ENCODE measurements around the gene PSAPL1.

PSAPL1 gene

DNA sequence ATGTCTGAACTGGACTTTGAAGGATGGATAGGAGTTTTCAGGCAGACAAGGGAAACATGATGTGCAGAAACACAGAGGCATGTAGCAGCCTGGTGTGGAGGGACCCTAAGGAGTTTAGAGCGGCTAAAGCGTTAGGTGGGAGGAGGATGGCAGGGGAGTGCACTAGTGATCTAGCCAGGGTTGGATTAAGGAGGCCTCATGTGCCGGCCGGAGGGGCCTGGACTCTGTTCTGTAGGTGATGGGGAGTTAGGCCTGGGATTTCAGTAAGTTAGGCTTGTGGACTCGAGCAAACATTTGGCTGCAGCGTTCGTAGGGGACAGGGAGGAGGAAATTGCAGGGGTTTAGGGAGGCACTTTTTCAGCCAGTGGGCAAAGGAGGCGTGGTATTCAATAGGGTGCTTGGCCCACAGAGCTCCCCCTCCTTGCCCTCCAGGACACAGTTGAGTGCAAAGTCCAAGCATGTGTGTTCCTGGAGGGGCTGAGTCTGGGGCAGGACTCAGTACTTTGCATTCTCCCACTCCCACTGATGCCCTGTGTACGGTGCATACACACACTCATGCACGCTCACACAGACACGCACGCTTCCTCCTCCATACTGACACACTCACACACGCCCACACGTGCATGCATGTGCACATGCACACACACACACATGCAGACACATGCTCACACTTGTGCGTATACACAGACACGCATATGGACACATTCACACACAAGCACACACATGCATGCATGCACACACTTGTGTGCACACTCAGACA, 18.6 kb downstream of the PSAPL1 start:
- no peak for DNase-seq

DNA sequence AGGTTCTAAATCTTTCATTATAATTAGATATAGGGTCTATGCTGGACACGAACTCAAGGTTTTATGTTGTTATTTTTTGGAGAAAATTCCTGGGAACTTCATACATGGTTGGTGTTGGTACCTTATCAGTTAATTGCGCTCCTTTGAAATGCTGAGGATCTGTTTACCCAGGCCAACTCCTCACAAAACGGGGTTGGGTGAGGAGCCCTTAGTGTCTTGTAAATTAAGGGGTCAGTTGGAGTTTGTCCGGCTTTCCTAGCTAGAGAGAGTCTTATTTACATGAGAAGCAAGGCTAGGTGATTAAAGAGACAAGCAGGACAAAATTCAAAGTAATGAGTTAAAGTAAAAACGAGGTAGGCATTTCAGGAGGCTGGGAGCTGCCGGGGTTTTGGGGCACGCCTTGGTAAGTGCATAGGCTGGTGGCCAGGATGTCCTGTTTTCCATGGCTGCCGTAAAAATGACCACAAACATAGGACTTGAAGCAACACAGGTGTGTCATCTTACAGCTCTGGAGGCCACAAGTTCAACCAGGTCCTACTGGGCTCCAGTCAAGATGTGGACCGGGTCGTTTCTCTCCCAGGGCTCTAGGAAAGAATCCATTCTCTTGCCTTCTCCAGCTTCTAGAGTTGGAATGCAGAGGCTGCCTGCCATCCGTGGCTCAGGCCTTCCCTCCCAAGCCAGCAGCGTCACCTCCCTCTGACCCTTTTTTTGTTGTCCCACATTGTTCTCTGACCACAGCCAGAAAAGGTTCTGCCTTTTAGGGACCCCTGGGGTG, 19.8 kb downstream of the PSAPL1 start:
- no peak for DNase-seq

- DNase-seq, result no peak
Observed at GRCh38 chr4:7414046-7414445, 20.7 kb downstream of the PSAPL1 start.

DNA sequence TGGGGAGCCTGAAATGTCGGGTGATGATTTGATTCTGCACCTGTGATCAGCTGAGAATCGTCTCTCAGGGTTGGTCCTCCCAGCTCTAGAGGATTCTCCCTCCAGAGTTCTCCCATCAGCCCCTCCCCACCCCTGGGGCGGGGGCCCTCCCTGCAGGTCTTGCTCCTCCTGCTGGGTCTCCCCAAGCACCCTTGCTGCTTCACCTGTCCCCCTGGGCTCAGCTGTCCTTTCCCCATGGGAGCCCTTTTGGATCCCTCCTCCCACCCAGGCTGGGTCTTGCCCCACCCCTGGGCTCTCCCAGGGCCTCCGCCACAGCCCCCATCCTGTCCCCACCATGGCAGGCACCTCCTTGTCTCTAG, 22.2 kb downstream of the PSAPL1 start:
- DNase-seq, result no peak

- no peak for DNase-seq
Observed at GRCh38 chr4:7411896-7412553, 22.7 kb downstream of the PSAPL1 start.

GRCh38 chr4:7411491-7411890, 23.2 kb downstream of the PSAPL1 start:
- DNase-seq, result no peak

DNA sequence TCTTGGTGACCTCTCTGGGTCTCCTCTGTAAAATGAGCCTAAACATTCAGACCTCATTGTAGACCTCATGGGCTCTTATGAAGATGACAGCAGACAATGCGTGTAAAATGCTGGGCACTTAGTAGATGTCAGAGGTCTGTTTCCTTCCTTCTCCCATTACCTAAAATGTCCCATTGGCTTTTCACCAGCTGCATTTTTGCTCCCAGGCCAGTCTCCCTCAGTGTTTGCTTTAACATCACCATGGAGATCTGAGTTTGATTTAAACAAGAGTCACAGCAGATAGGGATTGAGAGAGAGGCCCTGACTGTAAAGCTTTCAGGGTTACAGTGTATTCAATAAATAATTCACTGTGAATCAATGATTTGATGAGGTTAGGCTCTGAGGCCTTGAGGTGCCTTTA, 24.3 kb downstream of the PSAPL1 start:
- DNase-seq, result no peak

DNA sequence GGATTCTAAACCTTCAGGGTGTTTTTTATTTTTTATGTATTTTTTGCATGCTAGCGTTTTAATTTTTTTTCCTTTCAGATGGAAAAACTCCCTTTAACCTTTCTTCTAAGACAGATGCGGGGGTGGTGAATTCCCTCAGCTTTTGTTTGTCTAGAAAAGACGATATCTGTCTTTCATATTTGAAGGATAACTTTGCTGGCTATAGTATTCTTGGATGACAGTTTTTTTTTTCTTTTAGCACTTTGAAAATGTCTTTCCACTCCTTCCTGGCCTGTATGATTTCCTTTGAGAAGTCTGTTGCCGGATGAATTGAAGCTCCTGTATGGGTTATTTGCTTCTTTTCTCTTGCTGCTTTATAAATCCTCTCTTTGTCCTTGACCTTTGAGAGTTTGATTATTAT, 26.6 kb downstream of the PSAPL1 start:
- no peak for DNase-seq

DNA sequence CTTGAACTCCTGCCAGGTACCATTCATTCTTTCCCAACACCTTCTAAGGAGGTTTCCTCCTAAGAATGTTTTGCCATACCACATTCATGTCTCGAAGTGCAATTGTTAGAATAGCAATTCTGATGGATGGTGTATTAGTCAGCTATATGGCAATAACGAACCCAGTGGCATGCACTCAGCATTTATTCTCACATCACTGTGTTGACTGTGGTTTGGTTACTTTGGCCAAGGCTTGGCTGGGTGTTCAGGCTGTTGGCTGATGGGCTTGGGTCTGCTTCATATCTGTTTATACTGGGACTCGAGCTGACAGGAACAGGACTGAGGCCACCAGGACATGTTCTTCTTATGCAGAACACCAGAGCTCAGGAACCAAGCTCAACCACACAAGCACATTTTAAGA, 31.7 kb downstream of the PSAPL1 start:
- DNase-seq, result peak; percentile 12

DNA sequence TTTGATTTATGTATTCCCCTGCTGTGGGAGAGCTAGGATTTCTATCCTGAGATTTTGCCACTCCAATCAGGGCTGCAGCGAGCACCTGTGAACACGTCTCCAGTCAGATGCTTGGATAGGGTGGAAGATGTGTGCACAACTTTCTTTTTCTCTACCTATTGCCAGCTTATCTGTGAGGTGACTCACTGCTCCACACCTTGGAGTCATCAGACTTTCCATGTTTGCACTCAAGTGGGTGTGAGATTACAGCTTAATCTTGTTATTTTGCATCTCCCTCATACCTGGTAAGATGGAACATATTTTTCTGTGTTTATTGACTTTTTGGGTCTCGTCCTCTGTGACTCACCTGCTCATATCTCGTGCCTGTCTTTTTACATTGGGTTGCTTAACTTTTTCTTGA, 32.2 kb downstream of the PSAPL1 start:
- DNase-seq, result no peak

DNA sequence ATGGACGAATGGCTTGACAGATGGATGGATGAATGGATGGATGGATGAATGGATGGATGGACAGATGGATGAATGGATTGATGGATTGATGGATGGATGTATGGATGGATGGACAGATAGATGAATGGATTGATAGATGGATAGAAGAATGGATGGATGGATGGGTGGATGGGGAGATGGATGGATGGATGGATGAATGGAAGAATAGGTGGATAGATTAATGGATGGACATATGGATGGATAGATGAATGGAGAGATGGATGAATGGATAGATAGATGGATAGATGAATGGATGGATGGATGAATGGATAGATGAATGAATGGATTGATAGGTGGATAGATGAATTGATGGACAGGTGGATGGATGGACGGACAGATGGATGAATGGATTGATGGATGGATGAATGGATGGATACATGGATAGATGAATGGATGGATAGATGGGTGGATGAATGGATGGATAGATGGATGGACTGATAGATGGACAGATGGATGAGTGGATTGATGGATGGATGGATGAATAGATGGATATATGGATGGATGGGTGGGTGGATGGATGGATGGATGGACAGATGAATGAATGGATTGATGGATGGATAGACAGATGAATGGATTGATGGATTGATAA, 33.9 kb downstream of the PSAPL1 start:
- DNase-seq, result no peak

- DNase-seq, result no peak
Observed at GRCh38 chr4:7399440-7400234, 35.1 kb downstream of the PSAPL1 start.

GRCh38 chr4:7398788-7399439, 35.8 kb downstream of the PSAPL1 start:
- DNase-seq, result no peak

- DNase-seq, result peak; percentile 71
Observed at GRCh38 chr4:7398104-7398423, 36.7 kb downstream of the PSAPL1 start.

DNA sequence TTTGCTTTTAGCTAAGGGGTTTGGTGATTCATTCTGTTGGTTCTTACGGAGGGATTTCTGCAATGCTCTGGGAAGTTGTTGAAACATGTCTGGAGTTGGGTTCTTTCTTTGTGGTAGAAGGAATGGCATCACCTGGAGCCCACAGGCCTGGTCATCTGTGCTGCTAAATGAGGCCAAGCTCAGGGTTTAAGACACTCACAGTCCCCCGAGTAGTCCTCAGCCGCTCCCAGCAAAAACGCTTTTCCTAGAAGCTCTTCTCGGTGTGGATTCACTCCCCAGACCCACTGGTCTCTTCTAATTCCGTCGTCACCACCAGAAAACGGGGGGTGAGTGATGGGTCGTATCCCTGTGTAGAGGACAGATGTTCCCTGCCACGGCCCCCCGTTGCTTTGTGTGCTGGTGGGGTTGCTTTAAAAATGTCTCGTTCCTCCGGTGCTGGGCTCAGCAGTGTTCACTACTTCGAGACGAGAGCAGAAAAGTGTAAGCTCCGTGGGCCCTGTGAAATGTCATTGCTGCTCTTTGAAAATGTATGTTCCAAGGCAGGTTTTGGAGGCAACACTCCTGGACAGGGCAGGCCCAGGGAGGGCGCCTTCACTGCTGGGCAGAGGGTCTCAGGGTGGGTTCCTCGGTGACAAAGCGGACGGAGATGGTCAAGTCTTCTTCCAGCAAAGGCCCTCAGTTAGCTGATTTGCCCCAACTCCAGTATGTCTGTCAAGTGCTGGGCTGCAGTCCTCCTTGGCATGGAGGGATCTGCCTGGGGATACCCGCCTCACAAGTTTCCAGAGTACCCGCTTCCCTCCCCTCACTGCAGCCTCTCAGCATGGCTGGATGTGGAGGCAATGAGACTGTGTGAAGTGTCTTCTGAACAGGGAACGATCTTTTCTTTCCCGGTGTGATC, 37.3 kb downstream of the PSAPL1 start:
- DNase-seq, result peak; percentile 19

- DNase-seq, result no peak
Observed at GRCh38 chr4:7396186-7396910, 38.4 kb downstream of the PSAPL1 start.

DNA sequence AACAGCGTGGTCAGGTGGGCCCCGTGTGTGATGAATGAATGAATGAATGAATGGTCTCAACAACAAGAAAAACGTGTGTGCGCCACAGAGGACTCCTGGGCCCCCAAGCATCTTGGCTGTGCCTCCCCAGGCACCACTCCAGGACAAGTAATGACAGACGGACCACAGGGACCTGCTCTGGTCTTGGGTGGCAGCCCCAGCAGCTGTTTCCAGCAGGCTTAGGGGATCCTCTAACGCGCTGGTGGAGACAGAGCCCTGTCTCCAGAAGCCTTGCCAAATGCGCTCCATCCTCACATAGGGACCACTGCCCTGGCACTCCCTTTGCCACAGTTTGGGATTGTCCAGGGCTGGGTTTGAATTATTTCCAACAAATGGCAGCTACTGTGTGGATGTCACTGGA, 39.1 kb downstream of the PSAPL1 start:
- no peak for DNase-seq

GRCh38 chr4:7394681-7395451, 39.9 kb downstream of the PSAPL1 start:
- no peak for DNase-seq

Data from fibroblast of skin of right biceps (primary cell).